ENCODE results near the gene SH3RF2. TPM values are rescaled to one million over a fixed set of nuclear protein-coding genes. Genes with fewer than 3 reads are reported as not detected.

Gene SH3RF2
- total and polyA plus RNA-seq, 2 of the 13 experiments (the other 11 are each of a cell fraction or from before 2014, with no cell fraction given): 2.6 to 3.7 TPM

GRCh38 chr5:145975361-145976066 is 39.1 kb downstream of the SH3RF2 start (continued):
- TF ChIP-seq ARID5B (CRISPR knock-in tag; IDR thresholded peaks at IDR 0.05) (peak; percentile 86), THAP9 (CRISPR knock-in tag; IDR thresholded peaks at IDR 0.05; ENCODE audit: borderline replicate concordance) (0 out of 2 replicates have a peak, but pooled peaks have one; percentile 20), TBX2 (CRISPR knock-in tag; IDR thresholded peaks at IDR 0.05; ENCODE audit: borderline replicate concordance) (peak; percentile 73), ZBED4 (CRISPR knock-in tag; IDR thresholded peaks at IDR 0.05; ENCODE audit: borderline replicate concordance) (no peak), ZNF574 (CRISPR knock-in tag; IDR thresholded peaks at IDR 0.05) (0 out of 2 replicates have a peak, but pooled peaks have one; percentile 36), ONECUT2 (CRISPR knock-in tag; IDR thresholded peaks at IDR 0.05) (0 out of 2 replicates have a peak, but pooled peaks have one; percentile 17), THRA (CRISPR knock-in tag; IDR thresholded peaks at IDR 0.05; ENCODE audit: borderline replicate concordance) (peak; percentile 42; the same call in 1 of the 2 replicates), MATR3 (CRISPR knock-in tag; IDR thresholded peaks at IDR 0.05) (no peak), GFI1 (CRISPR knock-in tag; IDR thresholded peaks at IDR 0.05; ENCODE audit: borderline replicate concordance) (peak; percentile 93), ZSCAN25 (CRISPR knock-in tag; IDR thresholded peaks at IDR 0.05) (peak; percentile 45; the same call in 1 of the 2 replicates), DNMT3B (CRISPR knock-in tag; conservative IDR thresholded peaks at IDR 0.05) (no peak), FOXC1 (CRISPR knock-in tag; IDR thresholded peaks at IDR 0.05; ENCODE audit: borderline replicate concordance) (peak; percentile 35; the same call in 1 of the 2 replicates)
